GM12875 (cell line): ENCODE measurements around the gene RAPGEF5.

Experiments used
- H3K4me3 ChIP-seq: one replicate; pipeline ENCODE4 v1.5.1; 2011; ENCODE audit warnings: low read depth, low read length, control low read depth
- TF ChIP-seq, protein P1 (sequence below): IDR thresholded peaks from 2 replicates; pipeline ENCODE4 v1.5.1; 2011; ENCODE audit warnings: low read depth, mild to moderate bottlenecking, control low read depth, inconsistent platforms, low read length, moderate library complexity, borderline replicate concordance; ENCODE audit not compliant: insufficient read depth

Gene RAPGEF5

DNA sequence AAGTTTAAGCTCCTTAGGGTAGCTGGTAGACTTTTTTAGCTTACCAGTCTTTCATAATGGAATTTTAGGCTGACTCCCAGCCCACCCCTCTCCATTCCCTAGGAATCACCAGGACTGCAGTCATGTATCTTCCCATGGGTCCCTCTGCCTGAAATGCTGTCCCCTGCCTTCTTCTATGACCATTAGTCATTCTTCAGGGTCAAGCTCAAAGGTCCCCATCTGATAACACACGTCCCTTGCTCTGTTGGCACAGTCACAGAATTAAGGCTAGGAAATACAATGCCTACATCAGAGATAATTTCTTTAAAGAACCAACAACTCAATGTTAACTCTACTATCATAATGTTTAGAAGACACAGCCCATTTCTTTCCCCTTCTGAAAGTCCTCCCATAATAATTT lies 140.6 kb downstream of the RAPGEF5 start:
- H3K4me3 ChIP-seq = no peak overlapping the region
- TF ChIP-seq, protein P1, sequence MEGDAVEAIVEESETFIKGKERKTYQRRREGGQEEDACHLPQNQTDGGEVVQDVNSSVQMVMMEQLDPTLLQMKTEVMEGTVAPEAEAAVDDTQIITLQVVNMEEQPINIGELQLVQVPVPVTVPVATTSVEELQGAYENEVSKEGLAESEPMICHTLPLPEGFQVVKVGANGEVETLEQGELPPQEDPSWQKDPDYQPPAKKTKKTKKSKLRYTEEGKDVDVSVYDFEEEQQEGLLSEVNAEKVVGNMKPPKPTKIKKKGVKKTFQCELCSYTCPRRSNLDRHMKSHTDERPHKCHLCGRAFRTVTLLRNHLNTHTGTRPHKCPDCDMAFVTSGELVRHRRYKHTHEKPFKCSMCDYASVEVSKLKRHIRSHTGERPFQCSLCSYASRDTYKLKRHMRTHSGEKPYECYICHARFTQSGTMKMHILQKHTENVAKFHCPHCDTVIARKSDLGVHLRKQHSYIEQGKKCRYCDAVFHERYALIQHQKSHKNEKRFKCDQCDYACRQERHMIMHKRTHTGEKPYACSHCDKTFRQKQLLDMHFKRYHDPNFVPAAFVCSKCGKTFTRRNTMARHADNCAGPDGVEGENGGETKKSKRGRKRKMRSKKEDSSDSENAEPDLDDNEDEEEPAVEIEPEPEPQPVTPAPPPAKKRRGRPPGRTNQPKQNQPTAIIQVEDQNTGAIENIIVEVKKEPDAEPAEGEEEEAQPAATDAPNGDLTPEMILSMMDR = no peak

DNA sequence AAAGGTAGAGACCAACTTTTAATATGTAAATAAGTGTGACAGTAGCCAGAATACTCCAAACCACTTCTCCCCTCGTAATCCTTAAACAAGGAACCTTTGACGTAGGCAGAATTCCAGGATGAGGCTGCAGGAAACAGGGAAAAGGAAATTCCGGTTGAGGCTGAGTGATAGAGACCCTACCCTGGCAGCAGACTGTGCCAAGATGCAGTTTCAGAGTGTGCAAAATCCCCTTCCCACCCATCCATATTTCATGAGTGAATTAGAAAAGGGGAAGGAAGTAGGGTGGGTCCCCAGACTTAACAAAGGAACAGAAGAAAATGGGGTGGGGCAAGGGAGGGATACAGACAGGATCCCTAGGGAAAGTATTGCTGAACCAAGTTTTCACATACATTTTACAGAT lies 143.0 kb downstream of the RAPGEF5 start:
- TF ChIP-seq, protein P1 = no peak
- H3K4me3 ChIP-seq = no peak overlapping the region

DNA sequence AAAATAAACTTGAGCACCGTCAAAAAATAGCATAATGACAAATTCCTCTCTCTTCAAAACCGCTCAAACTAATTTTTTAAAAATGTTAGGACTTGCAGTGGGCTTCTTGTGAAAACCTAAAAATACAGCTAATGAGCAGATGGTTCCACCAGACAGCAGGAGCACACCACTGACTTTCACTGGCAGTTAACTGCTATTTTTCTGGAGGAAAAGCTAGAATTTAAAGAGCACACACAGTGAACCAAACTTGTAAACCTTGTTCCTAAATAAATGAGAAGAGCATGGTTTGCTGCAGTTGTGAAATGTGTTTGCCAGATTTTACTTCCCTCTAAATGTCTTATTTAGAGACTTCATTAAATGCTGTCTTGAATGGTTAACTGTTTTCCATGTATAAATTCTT lies 143.9 kb downstream of the RAPGEF5 start:
- TF ChIP-seq, protein P1 = no peak
- H3K4me3 ChIP-seq = no peak overlapping the region

DNA sequence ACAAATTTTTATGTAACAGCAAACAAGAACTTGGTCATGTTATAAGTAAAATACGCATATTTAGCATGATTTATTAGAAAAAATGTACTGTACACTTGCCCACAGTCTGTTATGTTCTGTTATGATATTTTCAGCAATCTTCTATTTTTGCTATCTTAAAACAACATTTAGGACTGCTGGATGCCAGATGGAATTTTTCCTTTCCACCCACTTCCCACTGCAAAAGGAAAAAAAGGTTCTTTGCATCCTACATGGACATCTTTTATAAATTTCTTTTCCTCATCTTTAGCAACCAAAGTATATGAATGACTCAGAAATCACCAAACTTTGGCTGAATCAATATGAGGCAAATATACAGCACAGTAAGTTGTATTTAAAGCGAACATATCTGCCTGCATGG lies 146.0 kb downstream of the RAPGEF5 start:
- no peak overlapping the region for H3K4me3 ChIP-seq
- TF ChIP-seq, protein P1 = no peak

DNA sequence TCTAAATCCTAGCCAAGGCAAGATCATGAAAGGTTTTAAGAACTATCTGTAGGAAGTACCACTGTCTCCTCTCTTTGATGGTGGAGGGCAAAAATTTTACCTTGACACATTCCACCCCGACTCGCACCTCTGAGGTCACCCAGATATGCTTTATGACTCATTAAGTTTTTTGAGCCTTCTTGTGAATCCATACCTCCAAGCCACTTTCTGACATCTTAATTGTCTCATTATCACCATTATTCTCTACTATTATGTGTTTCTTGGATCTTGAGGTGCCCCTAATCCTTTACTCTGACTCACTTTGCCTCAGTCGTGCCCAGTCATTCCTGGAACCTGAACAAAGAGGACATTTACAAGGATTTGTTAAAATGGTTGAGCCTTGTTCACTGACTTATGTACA lies 146.6 kb downstream of the RAPGEF5 start:
- no peak overlapping the region for H3K4me3 ChIP-seq
- TF ChIP-seq, protein P1 = no peak

- TF ChIP-seq, protein P1 = no peak
- H3K4me3 ChIP-seq = no peak overlapping the region
These were observed 148.2 kb downstream of the RAPGEF5 start for GRCh38 chr7:22208799-22209198.

DNA sequence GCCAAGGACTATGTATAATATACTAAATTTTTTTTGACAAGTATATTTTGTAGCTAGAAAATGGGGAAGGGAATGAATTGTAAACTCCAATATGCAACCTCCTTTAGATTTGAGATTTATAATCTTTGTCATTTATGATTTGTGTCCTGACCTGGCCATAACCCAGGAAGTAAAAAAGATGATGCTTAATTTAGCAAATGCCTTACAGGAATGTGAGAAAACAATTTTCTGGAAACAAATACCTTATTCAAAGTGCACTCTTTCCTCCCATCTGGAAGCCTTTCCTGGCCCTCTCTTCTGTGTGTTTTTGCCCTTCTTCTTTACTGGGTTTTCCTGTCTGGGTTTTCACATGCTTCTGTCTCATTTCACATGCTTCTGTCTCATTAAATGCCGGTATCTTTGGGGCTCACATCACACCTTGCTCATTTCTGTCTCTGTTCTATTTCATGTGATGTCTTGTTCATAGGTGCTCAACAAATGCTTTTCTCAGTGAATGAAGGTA lies 149.2 kb downstream of the RAPGEF5 start:
- no peak overlapping the region for H3K4me3 ChIP-seq
- TF ChIP-seq, protein P1 = no peak
